ENCODE data around the gene C3orf33.

- TF ChIP-seq CTCF (IDR thresholded peaks at IDR 0.05) (no peak), EZH2 (IDR thresholded peaks at IDR 0.05; ENCODE audit: borderline replicate concordance, insufficient read depth, low read depth, low read length, poor library complexity, severe bottlenecking) (no peak)
Measured at GRCh38 chr3:155807823-155808222, 1.7 kb upstream of the C3orf33 start.

Measured in B cell (primary cell).